Posterior cingulate gyrus (tissue), 11 donors: Measurements from ENCODE around the gene IDH1.
"Not testable (repeated sequence)": the region's sequence is repeated elsewhere in the genome, so short reads cannot be mapped to it uniquely, and the experiment has no call there.

ENCODE experiments used
- DNase-seq, 10 donors: peaks; one replicate each; pipeline versions ENCODE4 v3.0.0 to v3.0.0-alpha.2; 2020 to 2021; ENCODE audit warnings: mixed read lengths in 3 of 10
- intact Hi-C: fragments of 100-400 bp; cut with DNase I; formaldehyde crosslinking; loops from one replicate; pipeline ENCODE4 v1.15.1; 2023

The IDH1 gene

GRCh38 chr2:208227581-208228232, 27.2 kb downstream of the IDH1 start:
- intact Hi-C loops = no loop called here
- DNase-seq = peak in 1 of 10 donors; percentile 39

GRCh38 chr2:208224802-208225201, 30.1 kb downstream of the IDH1 start:
- intact Hi-C loops = no loop called here
- DNase-seq = no peak

- intact Hi-C loops = no loop called here
- DNase-seq = no peak
Observed at GRCh38 chr2:208222351-208222750, 32.5 kb downstream of the IDH1 start.

- intact Hi-C loops = not testable (repeated sequence)
Observed at GRCh38 chr2:208221873-208222272, 33.0 kb downstream of the IDH1 start.

DNA sequence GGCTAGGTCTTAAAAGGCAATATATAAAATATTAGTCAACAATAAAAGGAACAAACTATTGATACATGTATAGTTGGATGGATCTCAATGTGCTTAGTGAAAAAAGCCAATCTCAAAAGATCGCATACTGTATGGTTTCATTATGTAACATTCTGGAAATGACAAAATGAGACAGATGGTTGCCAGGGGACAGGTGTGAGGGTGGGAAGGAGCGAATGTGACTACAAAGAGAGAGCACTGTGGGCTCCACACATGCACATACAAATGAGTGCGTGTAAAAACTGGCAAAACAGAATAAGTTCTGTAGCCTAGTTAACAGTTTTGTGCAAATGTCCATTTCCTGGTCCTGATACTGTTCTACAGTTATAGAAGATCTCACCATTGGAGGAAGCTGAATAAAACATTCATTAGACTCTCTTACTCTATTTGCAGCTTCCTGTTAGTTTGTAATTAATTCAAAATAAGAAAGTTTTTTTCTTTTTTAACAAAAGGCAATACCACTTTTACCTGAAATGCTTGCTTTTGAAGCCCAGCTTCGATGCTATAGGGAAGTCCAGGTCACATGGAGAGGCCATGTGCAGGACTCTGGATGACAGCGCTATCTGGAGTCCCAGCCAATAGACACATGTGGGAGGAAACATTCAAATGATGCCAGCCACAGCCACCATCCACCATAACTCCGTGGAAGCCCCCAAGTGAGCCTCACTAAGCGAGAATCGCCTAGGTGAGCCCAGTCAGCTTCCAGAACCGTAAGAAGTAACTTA, 44.0 kb downstream of the IDH1 start:
- no peak for DNase-seq
- intact Hi-C loops = no loop called here

More at GRCh38 chr2:208221873-208222272, 33.0 kb downstream of the IDH1 start:
- not testable (repeated sequence) for DNase-seq

DNA sequence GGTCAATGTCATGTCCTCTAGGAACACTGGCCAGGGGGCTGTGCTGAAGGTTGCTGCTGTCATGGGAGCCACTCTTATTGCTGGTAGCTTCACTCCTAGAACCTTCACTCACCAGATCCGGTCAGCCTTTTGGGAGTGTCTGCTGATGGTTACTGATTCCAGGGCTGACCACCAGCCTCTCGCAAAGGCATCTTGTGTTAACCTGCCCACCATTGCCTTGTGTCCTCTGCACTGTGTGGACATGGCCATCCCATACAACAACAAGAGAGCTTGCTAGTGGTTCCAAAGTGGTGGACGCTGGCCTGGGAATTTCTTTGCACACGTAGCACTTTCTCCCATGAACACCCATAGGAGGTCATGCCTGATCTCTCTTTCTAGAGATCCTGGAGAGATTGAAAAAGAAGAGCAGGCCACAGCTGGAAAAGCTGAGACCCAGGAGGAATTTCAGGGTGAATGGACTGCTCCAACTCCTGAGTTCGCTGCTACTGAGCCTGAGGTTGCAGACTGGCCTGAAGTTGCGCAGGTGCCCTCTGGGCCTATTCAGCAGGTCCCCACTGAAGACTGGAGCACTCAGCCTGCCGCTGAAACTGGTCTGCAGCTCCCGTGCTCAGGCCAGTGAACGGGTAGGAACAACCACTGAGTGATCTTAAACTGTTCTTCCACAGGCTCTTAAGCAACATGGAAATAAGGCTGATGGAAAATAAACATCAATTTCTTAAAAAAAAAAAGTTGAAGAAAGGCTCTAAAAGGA, 46.4 kb downstream of the IDH1 start:
- DNase-seq = no peak
- intact Hi-C loops = no loop called here

DNA sequence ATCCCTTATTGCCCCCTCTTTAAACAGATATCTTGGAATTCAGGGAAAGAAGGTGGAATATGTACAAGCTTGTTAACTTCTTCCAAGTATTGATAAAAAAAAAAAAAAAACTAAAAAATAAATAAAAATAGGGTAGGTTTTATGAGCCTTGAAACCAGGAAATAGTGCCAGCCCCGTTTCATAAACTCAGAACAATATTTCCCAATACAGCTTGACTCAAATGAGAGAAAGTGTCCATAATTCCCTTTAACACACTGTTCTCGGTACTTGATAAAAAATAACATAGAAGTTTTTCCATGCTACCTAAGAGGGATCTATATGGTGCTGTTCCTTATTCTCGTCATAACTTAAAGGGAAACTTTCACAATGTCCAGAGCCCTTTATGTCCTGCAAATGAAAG, 47.1 kb downstream of the IDH1 start:
- intact Hi-C loops = no loop called here

GRCh38 chr2:208204166-208204565, 50.7 kb downstream of the IDH1 start:
- intact Hi-C loops = no loop called here
- no peak for DNase-seq

More for the DNA sequence above, 47.1 kb downstream of the IDH1 start:
- DNase-seq = no peak

GRCh38 chr2:208195531-208195930, 59.3 kb downstream of the IDH1 start:
- intact Hi-C loops = no loop called here
- no peak for DNase-seq

- intact Hi-C loops = no loop called here
Observed at GRCh38 chr2:208192611-208193236, 62.1 kb downstream of the IDH1 start.

GRCh38 chr2:208189810-208190503, 64.9 kb downstream of the IDH1 start, which contains the start of gene C2orf80:
TSS of gene C2orf80 (minus strand) at chr2:208190030. CDS start at chr2:208186986, 3,044 bp downstream.
- intact Hi-C loops = no loop called here
- peak in 4 of 10 donors; percentile 26 to 90 (median 48) for DNase-seq

More at GRCh38 chr2:208192611-208193236, 62.1 kb downstream of the IDH1 start:
- no peak for DNase-seq

DNA sequence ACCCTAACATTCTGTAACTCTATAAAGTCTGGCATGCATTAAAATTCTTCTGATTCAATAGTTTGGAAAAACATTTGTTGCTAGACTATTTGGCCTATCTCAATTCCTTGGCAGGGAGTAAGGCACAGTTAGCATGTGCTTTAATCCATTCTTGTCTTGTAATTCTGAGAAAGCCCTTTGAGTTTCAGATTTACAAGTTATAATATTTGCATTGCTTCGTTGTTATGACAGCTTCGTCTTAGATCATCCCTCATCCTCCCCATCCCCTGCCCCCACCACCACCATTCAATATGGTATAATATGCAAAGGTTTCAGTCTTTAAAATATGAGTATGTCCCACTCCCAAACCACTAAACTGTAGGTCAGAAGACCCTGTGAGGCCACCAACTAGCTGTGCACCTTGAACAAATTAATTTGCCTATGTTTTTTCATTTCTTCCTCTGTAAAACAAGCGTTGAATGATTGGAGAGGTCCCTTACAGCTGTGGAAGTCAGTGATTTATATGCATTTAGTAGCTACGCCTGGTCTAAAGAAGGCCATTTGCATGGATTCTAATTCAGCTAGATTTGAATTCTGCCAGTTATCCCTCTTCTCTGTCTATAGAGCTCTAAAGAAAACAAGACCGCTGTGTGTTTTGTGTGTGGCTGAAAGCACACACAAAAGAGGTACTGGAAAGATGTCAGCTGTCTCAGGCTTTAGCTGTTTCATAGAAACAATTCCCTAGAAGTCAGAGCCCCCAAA, 65.6 kb downstream of the IDH1 start:
- no peak for DNase-seq
- intact Hi-C loops = no loop called here

DNA sequence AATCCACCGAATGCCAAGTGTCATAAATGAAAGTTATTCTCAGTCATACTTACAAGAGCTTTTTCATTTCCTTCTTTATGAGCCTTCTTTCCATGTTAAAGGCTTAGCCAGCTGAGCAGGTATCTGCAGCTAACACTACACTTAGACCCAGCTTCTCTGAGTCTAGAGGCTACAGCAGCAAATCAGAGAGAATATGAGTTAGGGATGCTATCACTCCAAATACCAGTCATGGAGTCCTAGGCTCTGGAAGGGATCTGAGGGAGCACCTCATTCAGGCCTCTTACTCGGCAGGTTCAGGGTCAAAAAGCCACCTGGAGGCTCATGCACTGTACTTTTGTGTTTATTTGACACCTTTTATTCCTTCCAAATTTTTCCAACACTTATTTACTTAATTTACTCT, 68.0 kb downstream of the IDH1 start:
- no peak for DNase-seq
- intact Hi-C loops = no loop called here

- intact Hi-C loops = no loop called here
- DNase-seq = peak in 3 of 10 donors; percentile 22 to 82 (median 70)
Observed at GRCh38 chr2:208186465-208186864, 68.4 kb downstream of the IDH1 start.
